ENCODE measurements around the gene WNT5A.

DNA sequence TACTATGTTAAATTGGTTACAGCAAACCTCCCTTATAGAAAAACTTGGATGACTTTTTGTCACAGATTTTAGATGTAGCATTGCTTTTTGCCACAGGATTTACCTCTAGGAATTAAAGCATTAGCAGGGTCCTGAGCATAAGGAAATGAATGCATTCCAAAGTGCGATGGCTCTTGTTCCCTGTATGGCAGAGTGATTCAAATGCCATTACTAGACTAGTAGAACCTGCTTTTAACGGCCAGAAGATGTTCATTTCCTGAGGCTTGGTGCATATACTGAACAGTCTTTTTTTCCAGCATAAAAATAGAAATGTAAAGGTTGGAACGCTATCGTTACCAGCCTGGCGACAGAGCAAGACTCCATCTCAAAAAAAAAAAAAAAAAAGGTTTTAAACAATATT lies 59.4 kb downstream of the WNT5A start:
- TF ChIP-seq, protein P1, sequence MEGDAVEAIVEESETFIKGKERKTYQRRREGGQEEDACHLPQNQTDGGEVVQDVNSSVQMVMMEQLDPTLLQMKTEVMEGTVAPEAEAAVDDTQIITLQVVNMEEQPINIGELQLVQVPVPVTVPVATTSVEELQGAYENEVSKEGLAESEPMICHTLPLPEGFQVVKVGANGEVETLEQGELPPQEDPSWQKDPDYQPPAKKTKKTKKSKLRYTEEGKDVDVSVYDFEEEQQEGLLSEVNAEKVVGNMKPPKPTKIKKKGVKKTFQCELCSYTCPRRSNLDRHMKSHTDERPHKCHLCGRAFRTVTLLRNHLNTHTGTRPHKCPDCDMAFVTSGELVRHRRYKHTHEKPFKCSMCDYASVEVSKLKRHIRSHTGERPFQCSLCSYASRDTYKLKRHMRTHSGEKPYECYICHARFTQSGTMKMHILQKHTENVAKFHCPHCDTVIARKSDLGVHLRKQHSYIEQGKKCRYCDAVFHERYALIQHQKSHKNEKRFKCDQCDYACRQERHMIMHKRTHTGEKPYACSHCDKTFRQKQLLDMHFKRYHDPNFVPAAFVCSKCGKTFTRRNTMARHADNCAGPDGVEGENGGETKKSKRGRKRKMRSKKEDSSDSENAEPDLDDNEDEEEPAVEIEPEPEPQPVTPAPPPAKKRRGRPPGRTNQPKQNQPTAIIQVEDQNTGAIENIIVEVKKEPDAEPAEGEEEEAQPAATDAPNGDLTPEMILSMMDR (IDR thresholded peaks at IDR 0.05; ENCODE audit: poor library complexity) = no peak
- TF ChIP-seq EZH2 (IDR thresholded peaks at IDR 0.05; ENCODE audit: borderline replicate concordance) = no peak
- TF ChIP-seq EZH2phosphoT487 (IDR thresholded peaks at IDR 0.05; ENCODE audit: low read depth, severe bottlenecking, unreplicated experiment) = no peak

Data from hepatocyte (in vitro differentiated cells).